Left colon (tissue), 2 donors: ENCODE measurements around the gene PRRT4. TPM values are rescaled to one million over a fixed set of nuclear protein-coding genes. Genes with fewer than 3 reads are reported as not detected.
A peak's percentile ranks its signal among the peaks of the same experiment; 100 is the strongest.

ENCODE experiments used
- ATAC-seq: fragments of 200-7000 bp; cut with Tn5 transposase; one replicate; pipeline ENCODE4 v1.9.1; 2020; ENCODE audit warnings: mild to moderate bottlenecking, moderate library complexity
- DNase-seq, 2 donors: peaks; one replicate each; pipeline ENCODE4 v3.0.0-alpha.2; 2020
- intact Hi-C, 2 donors: fragments of 100-400 bp; cut with DNase I in 1 of 2; cut with micrococcal nuclease in 1 of 2; formaldehyde crosslinking; loops; one replicate each; pipeline versions ENCODE4 v1.11.2 to v1.14.0; 2022; cut with DNase I, micrococcal nuclease
- total RNA-seq, 2 donors: library from RNA; stranded (reverse); fragmentation: NEBNext Ultra II Directional; extraction: Animal tissue kit (Norgen Biotek cat#: 25700); gene quantifications; one replicate each; pipeline ENCODE4 v1.2.1, GENCODE V29; 2021
- donor health status: DM: no; HTN: no; CAD: no.
- donor health status: DM: yes; HTN: yes; CAD: no.

PRRT4 gene
- total RNA-seq, 2 donors from 2014 or later: 0.20 TPM; not detected in 1

DNA sequence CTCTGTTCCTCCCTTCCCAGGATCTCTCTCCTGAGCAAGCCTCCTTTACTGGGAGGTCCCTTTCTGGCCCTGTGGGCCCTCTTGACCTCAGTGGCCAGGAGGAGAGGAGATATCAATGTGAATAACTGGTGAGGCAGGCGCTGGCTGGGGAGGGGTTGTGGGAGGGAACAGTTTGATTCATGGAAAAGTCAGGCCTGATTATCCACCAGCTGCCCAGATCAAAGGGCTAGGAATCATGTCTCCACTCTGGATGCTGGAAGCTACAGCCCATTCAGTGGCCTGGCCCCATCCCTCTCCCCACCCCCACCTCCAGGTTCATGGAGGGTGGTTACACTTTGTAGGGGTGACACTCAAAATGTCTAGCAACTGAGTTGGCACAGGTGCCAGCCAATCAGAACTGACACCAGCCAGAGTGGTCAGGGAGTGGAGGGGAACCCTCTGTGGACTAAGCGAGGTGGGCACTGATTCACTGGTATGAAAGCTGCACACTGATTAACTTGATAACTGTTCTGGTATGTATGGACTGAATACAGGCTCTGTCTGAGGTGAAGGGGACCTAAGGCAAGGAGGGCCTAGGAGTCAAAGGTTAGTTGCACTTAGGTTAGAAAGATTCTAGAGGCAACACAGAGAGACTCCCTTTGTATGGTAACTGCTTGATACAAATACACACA is 4.8 kb downstream of the PRRT4 start:
- DNase-seq: no peak
- intact Hi-C loops: no loop called here
- no peak for ATAC-seq

- ATAC-seq (no peak), DNase-seq (no peak)
- intact Hi-C loops: no loop called here
These were observed 7.9 kb downstream of the PRRT4 start for GRCh38 chr7:128353610-128354009.

DNA sequence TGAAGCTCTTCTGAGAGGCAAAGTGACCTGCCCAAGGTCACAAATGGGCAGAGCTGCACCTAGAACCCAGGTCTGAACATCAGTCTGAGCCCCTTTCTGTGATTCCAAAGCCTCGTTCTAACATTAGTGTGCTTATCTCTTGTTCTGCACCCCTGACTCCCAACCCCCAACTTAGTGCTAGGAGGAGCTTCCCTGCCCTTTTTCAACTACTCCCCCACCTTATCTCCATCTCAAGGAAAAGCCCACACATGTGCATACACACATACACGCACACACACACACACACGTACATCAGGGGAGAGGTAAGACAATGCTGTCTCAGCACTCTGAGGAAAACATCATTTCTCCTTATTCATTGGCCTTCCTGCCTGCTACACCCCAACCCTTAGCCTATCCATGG is 8.3 kb downstream of the PRRT4 start:
- DNase-seq: no peak
- ATAC-seq: no peak
- intact Hi-C loops: no loop called here

- intact Hi-C loops: no loop called here
- no peak for ATAC-seq
- DNase-seq: no peak
These were observed 8.9 kb downstream of the PRRT4 start for GRCh38 chr7:128352636-128353035.

DNA sequence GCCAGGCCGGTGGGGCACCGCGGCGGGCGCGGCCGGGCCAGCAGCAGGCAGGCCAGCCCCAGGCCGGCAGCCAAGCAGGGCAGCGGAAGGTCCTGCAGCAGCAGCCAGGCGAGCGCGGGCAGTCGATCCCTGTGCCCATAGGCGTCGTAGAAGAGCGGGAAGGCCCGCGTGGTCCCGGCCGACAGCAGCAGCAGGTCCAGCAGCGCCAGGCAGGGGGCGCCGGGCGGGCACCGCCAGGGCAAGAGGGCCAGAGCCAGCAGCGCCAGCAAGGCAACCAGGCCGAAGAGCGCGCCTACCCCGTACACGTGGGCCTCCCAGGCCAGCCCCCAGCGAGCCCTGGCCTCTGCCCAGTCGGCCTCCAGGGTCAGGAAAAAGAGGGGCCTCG is 9.3 kb downstream of the PRRT4 start:
- peak in 1 of 2 donors; percentile 50 for DNase-seq
- intact Hi-C loops: no loop called here
- ATAC-seq: peak; percentile 72

- ATAC-seq (no peak), DNase-seq (no peak)
- intact Hi-C loops: no loop called here
These were observed 10.0 kb downstream of the PRRT4 start for GRCh38 chr7:128351296-128352152.

- intact Hi-C loops: no loop called here
- ATAC-seq (no peak), DNase-seq (no peak)
These were observed 10.7 kb downstream of the PRRT4 start for GRCh38 chr7:128350708-128351295.

GRCh38 chr7:128349466-128349825 is 12.0 kb downstream of the PRRT4 start:
- intact Hi-C loops: loop anchor here in 1 of 2 donors (5.0 kb wide), 1 partner anchor 38 kb away; no protein-coding TSS in a partner anchor
- ATAC-seq (no peak), DNase-seq (no peak)

- ATAC-seq: no peak
- intact Hi-C loops: loop anchor here in 1 of 2 donors (5.0 kb wide), 1 partner anchor 40 kb away; no protein-coding TSS in a partner anchor
- peak in 1 of 2 donors; percentile 54 for DNase-seq
These were observed 13.8 kb downstream of the PRRT4 start for GRCh38 chr7:128347647-128348097.

DNA sequence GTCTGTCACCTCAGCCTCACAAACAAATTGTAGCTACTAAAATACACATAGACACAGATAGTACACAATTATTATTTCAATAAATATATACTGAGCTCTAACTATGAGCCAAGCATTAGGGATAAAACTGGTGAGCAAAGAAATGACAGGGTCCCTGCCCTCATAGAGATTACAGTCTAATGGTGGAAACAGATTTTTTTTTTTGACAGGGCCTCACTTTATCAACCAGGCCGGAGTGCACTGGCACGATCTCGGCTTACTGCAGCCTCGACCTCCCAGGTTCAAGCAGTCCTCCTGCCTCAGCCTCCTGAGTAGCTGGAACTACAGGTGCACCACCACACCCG is 17.1 kb downstream of the PRRT4 start:
- intact Hi-C loops: no loop called here
- no peak for DNase-seq
- no peak for ATAC-seq

GRCh38 chr7:128343554-128344430 is 17.7 kb downstream of the PRRT4 start, which contains the start of gene RBM28:
RBM28 (minus strand) TSS chr7:128343908; CDS start chr7:128343793, 115 bp downstream.
- peak; percentile 94 for ATAC-seq

GRCh38 chr7:128341733-128342132 is 19.8 kb downstream of the PRRT4 start:
- ATAC-seq: no peak
- intact Hi-C loops: no loop called here
- no peak for DNase-seq

More at GRCh38 chr7:128343554-128344430, 17.7 kb downstream of the PRRT4 start, which contains the start of gene RBM28:
- DNase-seq: peak; percentile 89
- intact Hi-C loops: no loop called here

DNA sequence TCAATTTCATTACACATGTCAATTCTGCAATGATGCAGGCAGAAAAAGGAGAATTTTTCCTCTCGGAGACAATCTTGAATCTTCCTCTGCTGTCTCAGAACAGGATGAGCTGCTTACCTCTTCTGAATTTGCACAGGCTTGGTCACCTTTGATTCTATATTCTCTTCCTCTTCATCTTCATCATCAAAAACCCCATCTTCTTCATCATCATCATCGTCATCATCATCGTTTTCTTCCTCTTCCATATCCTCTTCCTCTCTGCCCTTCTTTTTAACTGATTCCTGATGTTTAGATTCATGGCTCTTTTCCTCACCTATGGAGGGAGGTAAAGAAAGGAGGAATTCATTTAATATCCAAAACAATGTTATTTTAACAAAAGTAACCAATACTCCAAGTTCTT is 25.8 kb downstream of the PRRT4 start:
- ATAC-seq (no peak), DNase-seq (no peak)
- intact Hi-C loops: no loop called here

- no peak for ATAC-seq
- intact Hi-C loops: no loop called here
- no peak for DNase-seq
These were observed 37.2 kb downstream of the PRRT4 start for GRCh38 chr7:128324368-128324680.

GRCh38 chr7:128323459-128324367 is 37.8 kb downstream of the PRRT4 start:
- intact Hi-C loops: no loop called here
- ATAC-seq: no peak
- DNase-seq: no peak

DNA sequence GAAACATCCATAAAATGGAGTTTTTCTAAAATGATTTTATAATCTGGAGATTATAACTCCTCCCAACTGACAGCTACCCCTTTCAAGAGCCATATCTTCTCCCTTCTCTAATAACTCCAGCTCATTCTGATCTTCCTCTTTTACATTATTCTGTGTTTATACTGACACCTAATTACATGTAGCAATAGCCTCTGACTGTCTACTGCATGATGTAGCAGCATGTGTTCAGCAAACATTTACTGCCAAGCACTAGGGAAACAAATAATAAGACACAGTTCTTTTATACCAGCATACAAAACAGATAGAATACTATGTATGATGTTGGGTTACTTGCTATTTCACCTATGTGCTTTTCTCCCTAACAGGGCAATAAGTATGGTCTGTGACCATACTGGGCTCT is 38.5 kb downstream of the PRRT4 start:
- no peak for ATAC-seq
- intact Hi-C loops: no loop called here
- no peak for DNase-seq

DNA sequence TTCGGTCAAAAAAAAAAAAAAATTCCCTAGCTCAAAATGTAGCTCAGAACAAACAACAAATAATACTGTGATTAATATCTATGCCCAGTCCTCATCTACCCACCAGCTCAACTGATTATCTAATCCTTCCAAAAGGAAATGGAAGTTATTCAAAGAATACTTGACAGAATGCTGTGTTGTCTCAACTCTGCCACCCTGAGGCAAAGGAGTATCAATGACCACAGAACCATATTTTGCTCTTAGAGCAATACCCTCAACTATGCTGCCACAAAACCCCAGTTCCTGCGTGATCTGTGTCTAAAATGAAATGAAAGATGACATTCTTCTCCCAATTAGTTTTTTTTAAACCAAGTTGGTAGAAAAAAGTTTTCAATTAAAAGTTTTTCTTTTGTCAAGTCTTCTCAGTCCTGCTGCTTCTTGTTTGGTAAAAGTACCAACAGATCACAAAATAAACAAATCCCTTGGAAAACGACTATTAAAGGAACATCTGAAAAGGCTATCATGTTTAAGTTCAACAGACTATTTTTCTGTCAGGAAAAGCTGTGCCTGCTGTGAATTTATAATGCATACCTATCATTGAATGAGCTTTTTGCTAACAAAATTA is 39.3 kb downstream of the PRRT4 start:
- intact Hi-C loops: no loop called here
- ATAC-seq (peak; percentile 69), DNase-seq (no peak)

- intact Hi-C loops: no loop called here
- ATAC-seq (no peak), DNase-seq (no peak)
These were observed 40.5 kb downstream of the PRRT4 start for GRCh38 chr7:128321044-128321422.
